Measurements from ENCODE around the gene SLC19A3.
"Not testable (repeated sequence)": the region's sequence is repeated elsewhere in the genome, so short reads cannot be mapped to it uniquely, and the experiment has no call there.

Gene SLC19A3

GRCh38 chr2:227717687-227718567 is at the start of gene SLC19A3:
Gene SLC19A3 (minus strand): TSS chr2:227718028. CDS start chr2:227702318, 15,710 bp downstream.
- DNase-seq: no peak

GRCh38 chr2:227766373-227766883 is 48.6 kb upstream of the SLC19A3 start:
- DNase-seq: peak; percentile 61

GRCh38 chr2:227765788-227766372 is 48.1 kb upstream of the SLC19A3 start:
- DNase-seq: no peak

- no peak for DNase-seq
Observed at GRCh38 chr2:227761740-227762476, 44.1 kb upstream of the SLC19A3 start.

- DNase-seq: no peak
Observed at GRCh38 chr2:227759411-227760118, 41.7 kb upstream of the SLC19A3 start.

- DNase-seq: not testable (repeated sequence)
Observed at GRCh38 chr2:227756261-227756660, 38.4 kb upstream of the SLC19A3 start.

- DNase-seq: no peak
Observed at GRCh38 chr2:227748079-227748478, 30.3 kb upstream of the SLC19A3 start.

- DNase-seq: no peak
Observed at GRCh38 chr2:227745594-227745993, 27.8 kb upstream of the SLC19A3 start, which contains the start of gene SCYGR8. Gene SCYGR8 (plus strand): TSS chr2:227745894. CDS start chr2:227745894, 0 bp downstream.

GRCh38 chr2:227740705-227741104 is 22.9 kb upstream of the SLC19A3 start:
- not testable (repeated sequence) for DNase-seq

- no peak for DNase-seq
Observed at GRCh38 chr2:227739351-227739750, 21.5 kb upstream of the SLC19A3 start.

GRCh38 chr2:227728035-227728434 is 10.2 kb upstream of the SLC19A3 start, which contains the start of gene SCYGR7:
Gene SCYGR7 (plus strand): TSS chr2:227728335. CDS start chr2:227728335, 0 bp downstream.
- no peak for DNase-seq

GRCh38 chr2:227724394-227725039 is 6.7 kb upstream of the SLC19A3 start, which contains the start of gene SCYGR6:
Gene SCYGR6 (minus strand): TSS chr2:227724757. CDS start chr2:227724757, 0 bp downstream.
- DNase-seq: no peak

GRCh38 chr2:227722821-227723220 is 5.0 kb upstream of the SLC19A3 start:
- DNase-seq: not testable (repeated sequence)

- DNase-seq: no peak
Observed at GRCh38 chr2:227720680-227721079, 2.9 kb upstream of the SLC19A3 start.

- DNase-seq: no peak
Observed at GRCh38 chr2:227719641-227720040, 1.8 kb upstream of the SLC19A3 start.

- DNase-seq: no peak
Observed at GRCh38 chr2:227716501-227716900, 1.3 kb downstream of the SLC19A3 start.

- DNase-seq: no peak
Observed at GRCh38 chr2:227713291-227713690, 4.5 kb downstream of the SLC19A3 start.

- DNase-seq: no peak
Observed at GRCh38 chr2:227710986-227711385, 6.8 kb downstream of the SLC19A3 start.

- DNase-seq: no peak
Observed at GRCh38 chr2:227707390-227707789, 10.4 kb downstream of the SLC19A3 start.

- DNase-seq: no peak
Observed at GRCh38 chr2:227706859-227707258, 11.0 kb downstream of the SLC19A3 start.

- DNase-seq: no peak
Observed at GRCh38 chr2:227703961-227704360, 13.9 kb downstream of the SLC19A3 start.

GRCh38 chr2:227703280-227703732 is 14.5 kb downstream of the SLC19A3 start:
- no peak for DNase-seq

Data from activated CD4-positive, alpha-beta T cell treated with anti-CD3 and anti-CD28 coated beads, Interleukin-2, amount 50 U/mL, for 16 hours (primary cell).